HK-2 (cell line): ENCODE measurements around the gene MCIDAS.

Experiments
- DNase-seq: peaks from one replicate; pipeline ENCODE4 v3.0.0-alpha.2; 2018; ENCODE audit not compliant: unreplicated experiment

The MCIDAS gene

DNA sequence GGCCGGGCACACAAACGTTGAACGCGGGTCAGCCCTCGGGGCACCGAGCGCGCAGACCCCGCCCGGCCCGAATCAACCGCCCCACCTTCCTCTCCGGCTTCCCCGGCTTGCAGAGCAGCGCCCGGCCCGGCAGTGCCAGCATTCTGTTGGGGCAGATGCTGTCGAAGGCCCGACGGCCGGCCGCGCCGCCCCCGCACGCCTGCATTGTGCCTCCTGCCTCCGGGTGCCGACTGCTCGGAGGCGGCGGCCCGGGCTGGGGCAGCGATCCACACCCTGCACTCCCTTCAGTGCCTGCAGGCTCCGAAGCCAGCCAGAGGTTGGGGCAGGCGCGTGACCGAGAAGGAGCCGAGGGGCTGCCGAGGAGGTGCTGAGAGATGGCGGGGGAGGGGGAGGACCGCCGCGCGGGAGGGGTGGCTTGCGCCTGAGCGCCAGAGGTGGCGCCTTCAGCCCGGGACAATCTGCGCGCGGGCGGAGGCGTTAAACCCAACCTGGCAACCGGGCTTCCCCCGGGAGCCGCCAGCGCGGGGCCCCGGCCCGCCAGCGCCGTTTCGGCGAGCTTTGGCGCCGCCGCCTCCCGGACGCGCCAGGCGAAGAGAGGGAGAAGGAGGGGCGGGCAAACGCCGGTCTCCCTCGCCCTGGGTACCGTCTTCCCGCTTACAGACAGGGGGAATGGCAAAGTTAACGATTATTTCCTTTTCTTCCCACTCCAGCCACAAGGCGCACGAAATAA lies at the start of gene MCIDAS:
MCIDAS (minus strand) TSS at position 382 of the 730 bp plus-strand sequence; CDS start at position 205, 177 bp downstream.
- peak; percentile 80 for DNase-seq

DNA sequence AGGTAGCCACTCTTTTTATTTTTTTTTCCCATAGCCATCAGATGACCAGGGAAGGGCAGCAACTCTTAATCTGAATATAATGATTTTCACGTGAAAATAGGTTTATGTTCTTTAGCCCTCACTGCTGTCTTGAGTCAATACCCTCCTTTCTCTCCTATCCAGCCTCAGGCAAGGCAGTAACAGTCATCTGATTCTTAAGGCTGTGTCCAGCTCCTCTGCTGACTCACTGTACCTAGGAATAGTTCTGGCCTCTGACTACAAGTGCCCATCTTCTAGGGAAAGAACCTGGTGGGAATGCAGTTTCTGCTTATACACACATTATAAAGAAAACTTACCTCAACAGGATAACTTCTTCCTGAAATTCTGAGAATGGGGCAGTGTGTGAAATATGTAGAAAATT lies 49.7 kb upstream of the MCIDAS start:
- DNase-seq = no peak

DNA sequence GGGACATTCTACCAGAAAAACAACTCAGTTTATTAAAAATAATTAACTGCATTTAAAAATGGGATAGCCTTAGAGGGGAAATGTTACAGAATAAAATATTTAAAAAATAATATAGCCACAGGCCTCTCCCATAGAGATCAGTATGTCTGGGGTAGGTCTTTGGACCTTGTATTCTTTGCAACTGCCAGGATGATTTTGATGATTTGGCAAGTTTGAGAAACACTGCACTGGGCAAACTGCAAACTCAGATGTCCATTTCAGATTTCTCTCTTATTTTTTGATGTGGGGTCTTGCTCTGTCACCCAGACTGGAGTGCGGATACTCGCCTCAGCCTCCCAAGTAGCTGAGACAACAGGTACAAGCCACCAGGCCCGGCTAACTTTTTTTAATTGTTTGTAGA lies 31.2 kb upstream of the MCIDAS start:
- no peak for DNase-seq

DNA sequence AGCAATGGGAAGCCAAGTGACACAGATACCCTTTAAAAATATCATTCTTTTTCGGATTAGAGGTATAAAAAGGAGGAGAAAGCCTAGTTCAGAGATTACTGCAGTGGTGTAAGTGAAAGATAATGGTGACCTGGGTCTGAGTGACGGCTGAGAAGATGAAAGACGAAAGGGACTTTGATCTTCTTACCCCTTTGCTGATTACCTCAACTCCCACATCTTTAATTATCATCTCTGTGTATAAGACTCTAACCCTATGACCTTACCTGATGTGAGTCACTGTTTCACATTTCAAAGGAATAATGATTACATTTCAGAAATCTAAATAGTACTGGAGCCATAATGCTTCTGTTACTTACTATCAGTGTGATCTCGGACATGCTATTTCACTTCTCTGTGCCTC lies 27.7 kb upstream of the MCIDAS start:
- DNase-seq = no peak

DNA sequence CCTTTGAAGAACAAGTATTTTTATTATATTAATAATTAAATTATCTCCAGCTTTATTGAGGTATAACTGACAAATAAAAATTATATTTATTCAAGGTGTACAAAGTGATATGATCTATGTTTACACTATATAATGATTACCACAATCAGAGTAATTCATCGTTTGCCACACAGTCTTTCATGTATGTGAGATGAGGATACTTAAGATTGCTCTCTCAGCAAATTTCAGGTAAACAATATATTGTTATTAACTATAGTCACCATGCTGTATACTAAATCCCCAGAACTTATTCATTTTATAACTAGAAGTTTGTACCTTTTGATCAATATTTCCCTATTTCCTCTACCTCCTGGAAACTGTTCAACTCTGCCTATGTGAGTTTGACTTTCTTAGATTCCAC lies 22.9 kb upstream of the MCIDAS start:
- no peak for DNase-seq

DNA sequence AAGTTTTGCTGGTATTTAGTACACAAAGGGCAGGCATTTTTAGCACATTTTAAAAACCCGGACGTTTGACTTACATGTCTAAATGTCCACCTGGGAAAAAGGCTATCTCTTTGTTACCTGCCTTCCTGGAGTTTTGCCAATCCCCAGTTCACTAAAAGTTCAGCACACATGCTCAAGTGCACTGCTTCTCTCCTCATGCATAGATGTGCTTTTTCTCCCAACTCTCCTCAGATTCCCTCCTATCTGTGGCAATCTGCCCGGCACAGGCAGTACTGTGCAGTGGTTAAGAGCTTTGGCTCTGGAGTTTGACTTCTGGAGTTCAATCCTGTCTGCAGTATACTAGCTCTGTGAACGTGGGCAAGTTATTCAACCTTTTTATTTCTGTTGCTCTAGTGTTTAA lies 14.6 kb upstream of the MCIDAS start:
- DNase-seq = no peak

DNA sequence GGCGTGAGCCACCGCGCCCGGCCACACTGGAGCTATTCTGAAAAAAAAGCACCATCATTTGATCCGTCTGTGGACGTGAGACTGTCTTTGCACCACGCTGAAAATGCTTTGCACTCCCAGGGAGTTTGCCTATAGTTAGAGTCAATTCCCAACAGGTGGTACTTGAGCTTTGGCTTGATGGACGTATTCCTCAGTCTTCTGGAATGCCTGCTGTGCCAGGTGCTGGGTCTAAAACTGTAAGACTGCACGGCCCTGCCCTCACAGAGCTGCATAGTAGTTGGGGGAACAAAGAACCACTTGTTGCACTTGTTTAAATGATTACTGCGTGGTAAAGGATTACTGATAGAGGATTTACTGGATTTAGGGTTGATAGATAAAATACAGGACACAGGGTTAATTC lies 9.7 kb upstream of the MCIDAS start:
- DNase-seq = no peak

DNA sequence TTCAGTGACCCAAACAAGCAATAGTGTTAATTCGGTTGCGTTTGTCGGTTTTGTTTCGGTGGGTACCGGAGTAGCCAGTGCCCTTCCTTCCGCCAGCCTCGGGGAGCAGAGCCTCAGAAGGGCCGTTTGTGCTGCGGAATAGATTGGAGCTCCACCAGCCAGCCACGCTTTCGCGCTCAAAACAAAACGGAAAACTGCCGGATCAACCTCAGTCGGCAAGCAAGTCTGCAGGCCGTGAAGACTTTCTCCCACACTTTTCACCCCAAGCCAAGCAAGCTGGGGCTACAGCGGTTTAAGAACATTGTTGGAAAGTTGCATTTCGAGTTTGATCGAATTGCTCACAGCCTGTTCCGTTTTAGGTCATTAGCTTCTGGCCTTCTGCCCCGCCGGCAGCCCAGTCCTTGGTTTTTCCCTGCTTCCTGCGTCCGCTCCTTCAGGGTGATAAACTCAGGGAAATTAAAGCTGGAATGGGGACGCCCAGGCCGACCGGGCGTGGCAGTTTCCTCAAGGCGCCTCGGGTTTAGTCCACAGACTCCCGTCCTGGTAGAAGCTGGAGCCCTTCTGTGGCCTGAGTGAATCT lies 7.1 kb upstream of the MCIDAS start:
- peak; percentile 46 for DNase-seq

DNA sequence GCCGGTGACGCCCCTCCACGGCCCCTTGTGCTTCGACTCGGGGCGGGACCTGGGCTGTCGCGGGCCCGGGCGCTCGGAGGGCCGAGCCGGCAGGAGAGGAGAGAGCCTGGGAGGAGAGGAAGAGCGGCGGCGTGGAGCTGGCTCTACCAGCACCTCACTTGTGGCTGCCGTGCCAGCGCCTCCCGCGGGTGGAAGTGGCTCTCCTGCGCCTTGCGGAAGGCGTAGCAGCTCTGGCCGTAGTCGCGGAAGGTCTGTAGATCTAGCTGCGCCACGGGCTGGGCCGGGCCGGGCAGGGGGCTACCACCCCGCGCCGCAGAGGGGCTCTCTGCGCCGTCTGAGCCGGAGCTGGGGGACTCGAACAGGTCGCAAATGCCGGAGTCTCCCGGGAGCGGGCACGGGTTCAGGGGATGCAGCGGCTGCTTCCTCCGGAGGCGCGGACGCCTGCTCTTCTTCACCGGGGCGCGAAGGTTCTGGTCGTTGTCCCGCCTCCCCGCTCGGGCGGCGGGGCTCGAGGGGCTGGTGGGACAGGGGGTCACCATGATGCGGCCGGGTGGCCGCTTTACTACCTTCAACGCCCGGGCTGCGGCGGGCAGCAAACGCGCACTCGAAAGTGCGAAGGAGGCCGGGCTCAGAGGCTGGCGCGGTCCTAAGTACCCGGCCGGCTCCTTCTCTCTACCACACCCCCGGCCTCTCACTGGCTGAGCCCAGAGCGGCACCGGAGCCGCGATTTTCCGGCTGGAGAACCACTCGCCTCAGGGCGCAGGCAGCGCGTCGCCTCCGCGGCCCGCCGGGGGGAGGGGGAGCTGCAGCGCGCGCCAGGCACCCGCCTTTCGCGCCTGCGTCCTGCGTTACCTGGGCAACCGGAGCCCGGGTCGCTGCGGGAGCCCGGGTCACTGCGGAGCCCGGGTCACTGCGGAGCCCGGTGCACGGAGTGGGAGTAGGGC lies 6.1 kb upstream of the MCIDAS start, which contains the start of gene CCNO:
CCNO (minus strand) TSS at position 624 of the 944 bp plus-strand sequence; CDS start at position 539, 85 bp downstream.
- DNase-seq = peak; percentile 79

DNA sequence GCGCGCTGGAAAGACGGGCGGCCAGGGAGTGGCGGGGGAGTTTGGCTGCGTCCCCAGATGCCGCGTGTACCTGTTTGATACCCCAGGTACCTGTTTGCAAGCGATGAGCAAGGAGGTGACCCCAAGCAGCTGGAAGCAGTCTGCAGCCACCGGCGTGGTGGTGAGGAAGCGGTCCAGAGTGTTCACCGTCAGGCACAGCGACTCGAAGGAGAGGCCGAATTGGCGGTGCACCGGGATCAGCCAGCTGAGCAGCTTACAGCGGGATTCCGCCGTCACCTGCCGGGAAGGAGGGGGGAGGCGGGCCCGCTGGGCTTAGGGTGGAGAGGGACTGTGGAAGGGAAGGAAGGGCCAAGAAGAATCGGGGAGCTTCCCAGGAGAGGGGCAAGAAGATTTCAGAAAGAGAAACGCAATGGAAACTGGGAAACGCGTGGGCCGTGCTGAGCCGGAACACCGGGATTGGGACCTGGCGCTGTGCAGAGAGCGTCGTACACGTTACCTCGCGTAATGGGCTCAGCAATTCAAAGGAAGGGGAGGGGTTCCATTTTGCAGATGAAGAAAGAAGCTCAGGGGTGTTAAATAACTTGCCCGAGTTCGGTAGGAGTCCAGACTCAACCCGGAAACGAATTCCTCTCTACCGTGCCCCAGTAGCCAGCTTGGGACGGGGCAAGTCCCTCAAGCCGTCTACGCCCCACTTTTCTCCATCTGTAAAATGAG lies 5.3 kb upstream of the MCIDAS start:
- peak; percentile 31 for DNase-seq

DNA sequence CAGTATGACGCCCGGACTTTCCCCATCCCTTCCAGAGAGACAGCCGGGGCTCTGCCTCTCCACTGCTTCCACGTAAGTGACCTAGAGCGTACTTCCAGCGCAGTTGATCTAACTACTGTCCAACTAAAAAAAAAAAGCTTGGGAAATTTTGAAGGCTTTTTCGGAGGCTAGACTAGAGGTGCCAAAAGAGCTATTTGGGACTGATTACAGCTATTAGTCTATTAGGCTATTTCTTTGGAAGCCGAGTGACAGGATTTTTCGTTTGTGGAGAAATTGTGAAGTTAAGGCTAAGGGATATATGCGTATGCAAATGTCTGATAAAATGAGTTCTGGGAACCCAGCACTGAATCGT lies 4.8 kb upstream of the MCIDAS start:
- DNase-seq = no peak

DNA sequence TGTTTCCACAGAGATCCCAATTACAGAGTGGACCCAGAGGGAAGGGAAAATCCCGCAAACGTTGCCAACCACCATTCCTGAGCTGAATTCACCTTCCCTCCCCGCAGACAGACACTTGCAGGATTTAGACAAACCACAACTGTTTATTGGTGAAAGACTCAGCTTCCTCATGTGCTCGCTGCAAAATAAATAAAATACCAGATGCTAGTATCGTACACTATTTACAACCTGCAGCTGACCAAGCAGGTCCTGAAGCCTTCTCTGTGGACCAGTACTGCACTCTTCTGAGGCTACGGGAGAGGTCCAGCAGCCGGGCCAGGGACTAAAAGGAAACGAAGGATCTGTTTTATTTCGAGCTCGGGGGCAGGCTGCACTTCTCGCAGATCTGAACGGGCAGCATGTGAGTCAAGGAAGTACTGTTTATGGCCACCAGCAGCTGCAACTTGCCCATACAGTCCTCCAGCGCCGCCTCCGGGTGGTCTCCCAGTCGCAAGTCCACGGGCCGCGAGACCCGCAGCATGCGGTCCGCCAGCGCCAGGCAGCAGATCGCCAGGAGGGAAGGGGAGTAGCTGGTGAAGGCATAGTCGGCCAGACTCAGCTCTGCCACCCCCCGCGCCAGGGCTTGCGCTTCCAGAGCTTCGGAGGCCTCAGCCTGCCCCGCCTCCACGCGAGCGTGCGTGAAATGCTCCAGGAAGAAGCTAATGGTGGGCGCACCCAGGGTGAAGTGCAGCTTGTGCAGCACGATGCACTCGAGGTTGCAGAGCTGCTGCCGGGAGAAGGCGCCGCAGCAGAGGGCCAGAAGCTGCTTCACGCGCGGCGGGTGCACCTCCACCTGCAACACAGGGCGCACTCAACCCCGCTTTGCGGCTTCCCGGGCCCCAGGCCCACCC lies 4.2 kb upstream of the MCIDAS start:
- DNase-seq = no peak

DNA sequence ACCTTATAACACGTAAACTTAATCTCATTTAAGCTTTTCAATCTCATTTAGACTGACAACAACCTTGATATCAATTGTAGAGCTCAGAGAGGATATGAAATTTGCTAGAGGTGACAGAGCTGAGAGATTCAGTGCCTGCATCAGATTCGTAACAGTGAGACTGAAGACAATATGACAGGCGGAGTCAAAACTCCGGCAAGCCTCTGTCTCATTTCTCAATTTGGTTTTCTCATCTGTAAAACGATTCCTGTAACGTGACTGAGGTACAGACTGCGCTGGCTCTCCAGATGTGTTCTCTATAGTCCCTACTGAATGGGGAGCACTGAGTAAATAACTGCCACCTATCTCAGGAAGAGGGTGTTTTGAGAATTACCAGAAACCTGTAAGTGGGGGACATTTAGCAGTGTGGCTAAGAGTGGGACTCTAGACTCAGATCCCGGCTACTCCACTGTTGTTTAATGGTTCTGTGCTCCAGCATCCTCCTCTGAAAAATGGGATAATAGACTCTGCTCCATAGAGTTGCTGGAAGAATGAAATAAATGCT lies 3.0 kb upstream of the MCIDAS start:
- no peak for DNase-seq

DNA sequence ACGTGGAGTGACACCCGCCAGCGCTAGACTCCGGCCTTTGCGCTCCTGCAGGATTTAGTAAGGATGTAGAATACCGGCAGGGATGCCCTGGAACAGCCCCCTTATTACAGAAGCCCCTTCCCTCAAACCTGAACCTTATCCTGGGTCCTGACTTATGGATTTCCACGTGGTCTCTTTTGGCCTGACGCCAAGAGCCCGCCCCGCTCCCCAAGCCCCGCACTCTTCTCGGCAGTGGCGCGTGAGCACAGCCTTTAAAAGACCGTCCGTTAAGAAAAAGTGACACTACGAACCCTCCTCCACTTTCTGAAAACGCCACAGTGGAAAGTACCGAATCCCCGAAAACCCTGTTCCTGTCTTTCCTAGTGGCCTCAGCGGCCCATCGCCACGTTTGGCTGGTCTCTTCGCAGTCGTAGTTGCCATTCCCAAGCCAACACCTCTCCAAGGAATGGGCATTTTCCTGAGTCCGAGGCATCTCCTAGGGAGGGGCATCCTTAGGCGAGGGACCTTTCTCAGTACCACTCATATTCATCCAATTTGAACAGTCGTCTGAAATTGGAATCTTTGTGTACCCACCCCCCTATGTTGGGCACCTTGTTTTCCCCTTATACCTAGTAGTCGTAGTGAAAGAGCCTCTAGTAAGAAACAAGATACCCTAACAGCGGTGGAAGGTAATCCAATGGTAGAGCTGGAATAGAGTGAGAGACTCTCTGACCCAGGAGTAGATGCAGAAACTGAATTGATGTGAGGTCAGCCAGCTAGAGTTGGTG lies 732 bp upstream of the MCIDAS start:
- no peak for DNase-seq

DNA sequence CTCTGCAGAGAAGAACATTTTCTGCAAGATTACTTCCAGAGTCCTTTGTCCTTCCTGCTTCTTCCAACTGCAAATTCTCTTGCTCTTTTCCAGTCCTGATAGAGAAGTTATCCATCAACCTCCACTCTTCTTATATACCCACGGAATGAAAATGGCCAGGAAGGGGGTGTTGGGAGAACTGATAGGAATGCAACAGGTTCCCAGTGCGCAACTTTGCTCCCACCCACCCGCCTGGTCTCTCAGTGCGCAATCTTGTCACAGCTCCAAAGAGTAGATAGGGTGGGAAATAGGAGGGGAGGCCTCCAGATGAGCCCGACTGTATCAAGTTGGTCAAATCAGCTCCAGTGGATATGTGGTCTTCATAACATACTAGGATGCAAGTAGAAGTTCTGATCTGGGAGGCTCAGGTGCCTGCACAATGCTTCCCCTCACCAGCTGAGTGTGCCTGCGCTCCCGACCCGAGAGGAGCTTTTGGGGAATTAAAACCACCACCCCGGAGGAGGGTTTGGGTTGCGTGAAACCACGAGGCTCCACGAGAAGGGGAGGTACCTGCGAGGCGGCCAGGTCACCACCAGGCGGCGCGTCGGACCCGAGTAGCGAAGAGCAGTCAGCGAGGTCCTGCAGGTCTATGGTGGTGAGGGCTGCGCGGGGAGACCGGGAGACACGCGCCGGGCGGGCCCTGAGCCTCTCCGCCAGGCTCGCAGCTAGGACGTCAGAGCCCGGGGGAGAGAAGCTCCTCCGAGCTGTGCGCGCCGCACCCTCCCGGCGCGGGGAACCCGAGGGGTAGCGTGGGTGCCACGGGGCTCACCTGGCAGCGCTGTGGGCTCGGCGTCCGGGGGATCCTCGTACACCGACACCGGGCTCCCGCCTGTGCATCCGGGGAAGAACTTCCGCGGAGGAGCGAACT lies 835 bp downstream of the MCIDAS start:
- DNase-seq = peak; percentile 84

DNA sequence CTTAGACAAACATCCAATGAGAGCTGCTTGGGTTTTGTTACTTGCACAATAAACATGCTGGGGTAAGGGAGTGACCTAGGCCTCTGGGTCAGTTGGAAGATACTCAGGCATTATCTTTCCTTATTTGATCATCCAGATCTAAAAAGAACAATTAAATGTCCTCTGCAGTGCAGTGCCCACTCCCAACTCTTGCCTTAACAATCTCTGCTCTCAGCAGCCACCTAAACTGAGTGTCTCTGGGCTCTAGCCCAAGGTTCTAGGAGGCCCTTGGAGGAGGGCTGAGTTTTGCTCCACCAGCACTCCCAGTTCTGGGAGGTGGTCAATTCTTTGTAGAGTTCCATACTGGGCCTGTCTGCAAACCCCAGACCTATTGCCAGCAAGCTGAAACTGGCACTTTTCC lies 1.8 kb downstream of the MCIDAS start:
- no peak for DNase-seq

DNA sequence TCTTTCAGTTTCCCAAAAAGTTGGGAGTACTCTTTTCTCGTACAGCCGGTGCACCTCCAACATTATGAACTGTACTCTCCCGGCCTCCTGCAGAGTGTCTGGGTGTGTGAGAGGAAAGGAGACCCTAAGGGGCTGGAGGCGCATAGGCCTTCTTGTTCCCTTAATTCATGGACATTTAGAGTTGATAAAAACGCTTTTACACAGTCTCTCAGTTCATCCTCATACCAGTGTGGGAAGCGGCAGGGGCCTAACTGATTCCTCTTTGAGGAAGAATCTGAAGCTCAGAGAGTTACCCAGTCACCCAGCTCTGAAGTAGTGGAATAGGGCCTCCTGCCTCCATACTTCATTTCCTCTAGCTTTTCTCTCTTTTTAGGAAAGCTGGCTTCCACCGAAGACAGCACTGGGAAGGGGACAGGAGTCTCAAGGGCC lies 3.3 kb downstream of the MCIDAS start:
- no peak for DNase-seq

DNA sequence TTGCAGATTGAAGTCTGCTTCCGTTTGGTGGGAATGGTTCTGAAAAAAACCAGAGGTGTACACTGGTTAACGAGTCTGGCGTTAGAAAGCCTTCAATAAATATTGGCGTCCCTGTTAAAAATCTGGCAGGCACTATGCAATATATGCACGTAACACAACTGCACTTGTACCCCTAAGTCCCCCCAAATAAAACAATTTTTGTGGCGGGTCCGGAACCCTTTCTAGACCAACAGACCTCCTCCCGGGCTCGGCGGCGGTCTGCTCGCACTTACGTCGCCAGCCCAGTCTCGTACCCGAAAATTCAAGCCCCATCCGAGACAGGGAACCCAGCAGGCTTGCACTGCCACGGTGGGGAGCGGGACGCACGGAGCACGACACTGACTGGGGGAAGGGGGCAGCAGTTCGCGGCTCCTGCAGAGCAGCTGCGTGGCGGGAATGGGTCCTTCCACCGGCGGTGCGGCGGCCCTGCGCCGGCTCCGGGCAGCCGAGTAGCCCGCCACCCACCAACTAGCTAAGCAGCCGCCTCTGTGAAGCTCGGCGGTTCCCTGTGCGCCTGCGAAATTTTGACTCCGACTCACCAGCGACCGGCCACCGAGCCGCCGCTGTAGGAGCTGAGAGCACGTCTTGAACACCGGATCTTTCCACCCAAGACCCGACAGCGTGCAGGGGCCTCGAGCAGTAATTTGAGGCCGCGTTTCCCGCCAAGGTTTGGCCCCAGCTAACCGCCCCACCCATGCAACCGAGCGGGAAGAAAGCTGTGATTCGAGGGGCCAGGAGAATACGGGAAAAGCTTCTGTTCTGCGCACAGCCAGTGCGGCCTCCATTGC lies 3.9 kb downstream of the MCIDAS start:
- DNase-seq = no peak
